HEK293T (cell line): ENCODE data around the gene KPNA1.

Source experiments
- ARNT ChIP-seq: fragments of 450-650 bp; IDR thresholded peaks from 2 replicates; pipeline ENCODE4 v1.6.1; 2017; ENCODE audit warnings: mild to moderate bottlenecking
- BHLHE40 ChIP-seq: fragments of 450-650 bp; IDR thresholded peaks from 2 replicates; pipeline ENCODE4 v1.6.1; 2016; ENCODE audit warnings: mild to moderate bottlenecking, moderate library complexity, borderline replicate concordance
- ELF4 ChIP-seq: fragments of 450-650 bp; IDR thresholded peaks from 2 replicates; pipeline ENCODE4 v1.6.1; 2017; ENCODE audit warnings: antibody characterized with exemption
- FOXK2 ChIP-seq: fragments of 450-650 bp; IDR thresholded peaks from 2 replicates; pipeline ENCODE4 v1.6.1; 2016; ENCODE audit warnings: mild to moderate bottlenecking
- FOXM1 ChIP-seq: fragments of 450-650 bp; IDR thresholded peaks from 2 replicates; pipeline ENCODE4 v1.6.1; 2017; ENCODE audit warnings: mild to moderate bottlenecking, borderline replicate concordance
- HDGF ChIP-seq: fragments of 450-650 bp; IDR thresholded peaks from 2 replicates; pipeline ENCODE4 v1.6.1; 2017; ENCODE audit warnings: antibody characterized with exemption, borderline replicate concordance
- LEF1 ChIP-seq: fragments of 450-650 bp; IDR thresholded peaks from 2 replicates; pipeline ENCODE4 v1.6.1; 2017; ENCODE audit warnings: mild to moderate bottlenecking, borderline replicate concordance
- NFRKB ChIP-seq: fragments of 450-650 bp; IDR thresholded peaks from 2 replicates; pipeline ENCODE4 v1.6.1; 2016; ENCODE audit warnings: mild to moderate bottlenecking, moderate library complexity
- PKNOX1 ChIP-seq: fragments of 450-650 bp; IDR thresholded peaks from 2 replicates; pipeline ENCODE4 v1.6.1; 2016
- SP1 ChIP-seq: fragments of 450-650 bp; IDR thresholded peaks from 2 replicates; pipeline ENCODE4 v1.6.1; 2017
- SUZ12 ChIP-seq: fragments of 450-650 bp; IDR thresholded peaks from 2 replicates; pipeline ENCODE4 v1.6.1; 2016; ENCODE audit warnings: mild to moderate bottlenecking
- ZNF384 ChIP-seq: fragments of 450-650 bp; IDR thresholded peaks from 2 replicates; pipeline ENCODE4 v1.6.1; 2016

GRCh38 chr3:122414391-122414790 lies 100.3 kb downstream of the KPNA1 start:
- no peak for TF ChIP-seq LEF1
- TF ChIP-seq SP1: no peak
- no peak for TF ChIP-seq FOXK2
- TF ChIP-seq FOXM1: no peak
- no peak for TF ChIP-seq ARNT
- TF ChIP-seq BHLHE40: no peak
- TF ChIP-seq ZNF384: no peak
- TF ChIP-seq HDGF: no peak
- TF ChIP-seq PKNOX1: no peak
- TF ChIP-seq SUZ12: no peak
- no peak for TF ChIP-seq NFRKB
- TF ChIP-seq ELF4: no peak
